Smooth muscle cell (in vitro differentiated cells): Measurements from ENCODE around the gene FOSL1. TPM values are rescaled to one million over a fixed set of nuclear protein-coding genes. Genes with fewer than 3 reads are reported as not detected.

Experiments used
- DNase-seq: peaks from one replicate; lab custom pipeline; 2025; ENCODE audit not compliant: unreplicated experiment; lab: John Stamatoyannopoulos, UW
- H2AFZ ChIP-seq: fragments of 200-600 bp; sonication (generic); 2 replicates; pipeline ENCODE4 v1.6.0; 2016; ENCODE audit warnings: antibody characterized with exemption, low read depth, mild to moderate bottlenecking
- H3F3A ChIP-seq: fragments of 200-600 bp; sonication (generic); 2 replicates; pipeline ENCODE4 v1.6.0; 2017; ENCODE audit warnings: antibody characterized with exemption, low read depth
- H3K27ac ChIP-seq: fragments of 200-600 bp; sonication (generic); 2 replicates; pipeline ENCODE4 v1.5.1; 2016; ENCODE audit warnings: low read depth, mild to moderate bottlenecking
- H3K27me3 ChIP-seq: fragments of 200-600 bp; sonication (generic); 2 replicates; pipeline ENCODE4 v1.6.1; 2016; ENCODE audit warnings: low read depth, mild to moderate bottlenecking
- H3K36me3 ChIP-seq: fragments of 200-600 bp; sonication (generic); 2 replicates; pipeline ENCODE4 v1.5.1; 2016; ENCODE audit warnings: low read depth
- H3K4me1 ChIP-seq: fragments of 200-600 bp; sonication (generic); 2 replicates; pipeline ENCODE4 v1.5.1; 2016; ENCODE audit warnings: low read depth
- H3K4me2 ChIP-seq: fragments of 200-600 bp; sonication (generic); 2 replicates; pipeline ENCODE4 v1.6.0; 2016; ENCODE audit warnings: mild to moderate bottlenecking
- H3K4me3 ChIP-seq: fragments of 200-600 bp; sonication (generic); 2 replicates; pipeline ENCODE4 v1.5.1; 2016; ENCODE audit warnings: mild to moderate bottlenecking
- H3K79me2 ChIP-seq: fragments of 200-600 bp; sonication (generic); 2 replicates; pipeline ENCODE4 v1.6.0; 2016; ENCODE audit warnings: low read depth, mild to moderate bottlenecking
- H3K9ac ChIP-seq: fragments of 200-600 bp; sonication (generic); 2 replicates; pipeline ENCODE4 v1.6.0; 2016; ENCODE audit warnings: low read depth
- H3K9me3 ChIP-seq: fragments of 200-600 bp; sonication (generic); replicated peaks from 2 replicates; pipeline ENCODE4 v1.5.1; 2016; ENCODE audit warnings: low read depth
- H4K20me1 ChIP-seq: fragments of 200-600 bp; sonication (generic); 2 replicates; pipeline ENCODE4 v1.6.0; 2016; ENCODE audit warnings: low read depth
- WGBS: methylation state at CpG from one replicate; pipeline ENCODE4 v1.1.7; 2016; ENCODE audit warnings: low lambda C conversion rate; 5-methylcytosine and 5-hydroxymethylcytosine counted together
- polyA plus RNA-seq: library from polyadenylated mRNA; unstranded; fragments of >200 nt; fragmentation: Nextera tagmentation; extraction: Ambion mirVana; gene quantifications from 2 replicates; pipeline ENCODE4 v1.2.1, GENCODE V29; 2016
- total RNA-seq: library from RNA; depleted of rRNA; stranded (reverse); fragments of >200 nt; gene quantifications from 2 replicates; pipeline ENCODE4 v1.2.3, GENCODE V29; 2014
- TF ChIP-seq, protein P1 (sequence below): fragments of 200-600 bp; sonication (generic); IDR thresholded peaks from 2 replicates; pipeline ENCODE4 v1.5.1; 2017; ENCODE audit warnings: borderline replicate concordance, mild to moderate bottlenecking, antibody characterized with exemption; ENCODE audit not compliant: insufficient read depth, poor library complexity, severe bottlenecking

FOSL1 gene
- total and polyA plus RNA-seq, 2 experiments from 2014 or later = 15.8 to 26.1 TPM

DNA sequence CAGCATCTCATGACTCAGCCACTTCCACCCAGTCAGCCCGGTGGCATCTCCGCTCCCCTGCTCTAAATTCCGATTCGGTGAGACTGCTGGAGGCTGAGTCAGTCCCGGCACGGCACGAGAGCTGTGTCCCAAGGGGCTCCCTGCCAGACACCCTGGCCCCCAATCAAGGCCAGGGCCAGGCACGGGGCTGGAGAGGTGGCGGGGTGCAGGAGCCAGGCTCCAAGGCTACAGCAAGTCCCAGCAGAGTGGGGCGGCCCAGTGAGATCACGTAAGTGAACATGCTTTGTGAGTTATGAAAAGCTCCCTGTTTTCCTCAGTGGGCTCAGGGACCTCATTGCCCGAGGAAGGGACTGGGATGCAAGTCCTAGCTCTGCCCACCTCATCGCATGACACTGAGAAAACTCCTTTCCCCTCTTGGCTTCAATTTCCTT lies 15.6 kb upstream of the FOSL1 start:
- peak overlapping the region; percentile 6 for H3K4me3 ChIP-seq
- H3K27me3 ChIP-seq = no peaks in the 10 kb centered on the region
- WGBS = 4% methylated on average over 13 of the region's 13 CpGs
- DNase-seq = peak; percentile 86
- H3K27ac ChIP-seq = peak overlapping the region; percentile 97
- H4K20me1 ChIP-seq = peaks cover 6% of the 10 kb centered on the region
- H3K79me2 ChIP-seq = peaks cover 34% of the 10 kb centered on the region
- peaks cover 26% of the 10 kb centered on the region for H3F3A ChIP-seq
- peaks cover 19% of the 10 kb centered on the region for H3K4me1 ChIP-seq
- H3K4me2 ChIP-seq = peak overlapping the region; percentile 93
- no peaks in the 10 kb centered on the region for H3K9me3 ChIP-seq
- H3K36me3 ChIP-seq = no peaks in the 10 kb centered on the region
- TF ChIP-seq, protein P1, sequence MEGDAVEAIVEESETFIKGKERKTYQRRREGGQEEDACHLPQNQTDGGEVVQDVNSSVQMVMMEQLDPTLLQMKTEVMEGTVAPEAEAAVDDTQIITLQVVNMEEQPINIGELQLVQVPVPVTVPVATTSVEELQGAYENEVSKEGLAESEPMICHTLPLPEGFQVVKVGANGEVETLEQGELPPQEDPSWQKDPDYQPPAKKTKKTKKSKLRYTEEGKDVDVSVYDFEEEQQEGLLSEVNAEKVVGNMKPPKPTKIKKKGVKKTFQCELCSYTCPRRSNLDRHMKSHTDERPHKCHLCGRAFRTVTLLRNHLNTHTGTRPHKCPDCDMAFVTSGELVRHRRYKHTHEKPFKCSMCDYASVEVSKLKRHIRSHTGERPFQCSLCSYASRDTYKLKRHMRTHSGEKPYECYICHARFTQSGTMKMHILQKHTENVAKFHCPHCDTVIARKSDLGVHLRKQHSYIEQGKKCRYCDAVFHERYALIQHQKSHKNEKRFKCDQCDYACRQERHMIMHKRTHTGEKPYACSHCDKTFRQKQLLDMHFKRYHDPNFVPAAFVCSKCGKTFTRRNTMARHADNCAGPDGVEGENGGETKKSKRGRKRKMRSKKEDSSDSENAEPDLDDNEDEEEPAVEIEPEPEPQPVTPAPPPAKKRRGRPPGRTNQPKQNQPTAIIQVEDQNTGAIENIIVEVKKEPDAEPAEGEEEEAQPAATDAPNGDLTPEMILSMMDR = no peak
- H2AFZ ChIP-seq = no peak overlapping the region
- peak overlapping the region; percentile 98 for H3K9ac ChIP-seq

DNA sequence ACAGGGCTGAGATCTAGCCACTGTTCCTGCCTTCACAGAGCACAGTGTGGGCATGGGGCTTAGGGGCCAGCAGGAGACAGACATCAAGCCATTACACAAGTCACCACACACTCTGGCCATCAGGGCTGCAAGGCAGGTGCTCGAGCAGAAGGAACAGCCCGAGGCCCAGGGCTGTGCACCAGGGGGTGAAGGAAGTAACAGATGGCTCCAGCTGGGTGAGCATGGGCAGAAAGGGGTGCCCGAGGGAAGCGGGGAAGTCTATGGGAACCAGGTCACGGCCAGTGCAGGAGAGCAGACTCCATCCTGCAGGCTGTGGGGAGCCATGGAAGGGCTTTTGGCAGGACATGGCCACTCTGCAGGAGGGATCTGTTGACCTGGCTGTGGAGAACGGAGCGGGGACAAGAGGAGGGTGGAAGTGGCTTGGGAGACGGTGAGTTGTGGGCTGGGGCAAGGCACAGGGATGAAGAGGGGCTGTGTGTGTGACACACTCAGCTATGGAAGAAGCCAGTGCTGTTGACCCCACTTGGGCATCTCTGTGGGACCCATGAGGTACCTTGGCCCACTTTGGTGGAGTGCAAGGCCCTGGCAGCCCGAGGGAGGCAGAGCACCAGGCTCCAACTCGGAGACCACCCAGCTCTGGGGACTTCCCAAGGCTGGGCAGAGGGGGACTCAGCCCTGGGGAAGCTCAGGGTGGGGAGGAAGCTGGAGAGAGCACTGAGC lies 15.1 kb upstream of the FOSL1 start:
- peak overlapping the region; percentile 46 for H3K9ac ChIP-seq
- H4K20me1 ChIP-seq = peaks cover 3% of the 10 kb centered on the region
- H3K79me2 ChIP-seq = peaks cover 32% of the 10 kb centered on the region
- no peak overlapping the region for H2AFZ ChIP-seq
- peaks cover 26% of the 10 kb centered on the region for H3F3A ChIP-seq
- H3K4me2 ChIP-seq = peak overlapping the region; percentile 38
- H3K36me3 ChIP-seq = no peaks in the 10 kb centered on the region
- no peaks in the 10 kb centered on the region for H3K27me3 ChIP-seq
- no peak overlapping the region for H3K4me3 ChIP-seq
- 70% methylated on average over 10 of the region's 10 CpGs for WGBS
- H3K9me3 ChIP-seq = no peaks in the 10 kb centered on the region
- TF ChIP-seq, protein P1 = no peak
- peak overlapping the region; percentile 97 for H3K27ac ChIP-seq
- no peak for DNase-seq
- H3K4me1 ChIP-seq = peaks cover 17% of the 10 kb centered on the region

DNA sequence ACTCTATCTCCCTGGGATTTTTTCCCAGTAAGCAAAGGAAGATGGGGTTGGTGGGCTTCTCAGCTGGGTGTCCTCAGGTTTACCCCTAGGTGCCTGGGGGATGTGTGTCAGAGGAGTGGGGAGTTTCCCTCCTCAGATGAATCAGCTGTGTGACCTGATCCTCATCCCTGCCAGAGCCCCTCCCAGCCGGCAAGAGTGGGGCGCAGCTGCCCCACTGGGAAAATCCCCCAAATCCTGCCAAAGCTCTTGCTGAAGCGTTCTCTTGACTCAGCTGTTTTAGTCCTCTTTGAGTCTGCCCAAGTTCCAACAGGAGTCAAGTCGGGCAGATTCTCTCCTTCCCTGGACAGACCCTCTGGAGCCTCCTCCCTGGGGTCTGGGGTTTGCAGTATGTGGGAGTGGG lies 12.7 kb upstream of the FOSL1 start:
- Histone ChIP-seq H3K4me1 (peaks cover 8% of the 10 kb centered on the region), H3K4me2 (peak overlapping the region; percentile 15), H4K20me1 (no peaks in the 10 kb centered on the region), H3K79me2 (peaks cover 13% of the 10 kb centered on the region), H3K9ac (peak overlapping the region; percentile 31), H3K27me3 (no peaks in the 10 kb centered on the region), H3K36me3 (no peaks in the 10 kb centered on the region), H2AFZ (no peak overlapping the region), H3K4me3 (no peak overlapping the region), H3K9me3 (no peaks in the 10 kb centered on the region), H3K27ac (peak overlapping the region; percentile 61), H3F3A (peaks cover 19% of the 10 kb centered on the region)
- DNase-seq = no peak
- TF ChIP-seq, protein P1 = no peak
- 55% methylated on average over 4 of the region's 4 CpGs for whole genome bisulfite sequencing
